Effector memory CD4-positive, alpha-beta T cell (primary cell): ENCODE data around the gene CRTC3.
"Not testable (repeated sequence)": the region's sequence is repeated elsewhere in the genome, so short reads cannot be mapped to it uniquely, and the experiment has no call there.

Source experiments
- DNase-seq, 3 donors: peaks; one replicate each; pipeline ENCODE4 v3.0.0-alpha.2; 2020
- H3K27ac ChIP-seq: 2 replicates; pipeline ENCODE4 v1.7.0; 2013; ENCODE audit warnings: mild to moderate bottlenecking, low read length, moderate library complexity; ENCODE audit not compliant: insufficient read depth, poor library complexity, severe bottlenecking
- H3K27me3 ChIP-seq: replicated peaks from 2 replicates; pipeline ENCODE4 v1.7.0; 2013; ENCODE audit warnings: mild to moderate bottlenecking, low read length; ENCODE audit not compliant: insufficient read depth, control insufficient read depth, poor library complexity, severe bottlenecking
- H3K36me3 ChIP-seq: 2 replicates; pipeline ENCODE4 v1.7.0; 2013; ENCODE audit warnings: mild to moderate bottlenecking, low read length, moderate library complexity; ENCODE audit not compliant: control insufficient read depth, insufficient read depth
- H3K4me1 ChIP-seq: 2 replicates; pipeline ENCODE4 v1.7.0; 2013; ENCODE audit warnings: low read length, mild to moderate bottlenecking; ENCODE audit not compliant: control insufficient read depth, insufficient read depth, poor library complexity, severe bottlenecking
- H3K4me3 ChIP-seq: 2 replicates; pipeline ENCODE4 v1.7.0; 2013; ENCODE audit warnings: low read length, low read depth, mild to moderate bottlenecking; ENCODE audit not compliant: insufficient read depth, poor library complexity, severe bottlenecking
- H3K9me3 ChIP-seq: 2 replicates; pipeline ENCODE4 v1.7.0; 2013; ENCODE audit warnings: mild to moderate bottlenecking, low read length, moderate library complexity; ENCODE audit not compliant: control insufficient read depth

CRTC3 gene

GRCh38 chr15:90633360-90633759 is 103.6 kb downstream of the CRTC3 start:
- H3K9me3 ChIP-seq: no peaks in the 10 kb centered on the region
- peaks cover 60% of the 10 kb centered on the region for H3K36me3 ChIP-seq
- no peak overlapping the region for H3K27ac ChIP-seq
- DNase-seq: no peak
- no peak overlapping the region for H3K4me3 ChIP-seq
- no peaks in the 10 kb centered on the region for H3K27me3 ChIP-seq
- no peaks in the 10 kb centered on the region for H3K4me1 ChIP-seq

GRCh38 chr15:90636993-90637392 is 107.3 kb downstream of the CRTC3 start:
- H3K4me1 ChIP-seq, DNase-seq, H3K27ac ChIP-seq, H3K9me3 ChIP-seq, H3K4me3 ChIP-seq, H3K27me3 ChIP-seq: not testable (repeated sequence)
- peaks cover 54% of the 10 kb centered on the region for H3K36me3 ChIP-seq

GRCh38 chr15:90637693-90638092 is 108.0 kb downstream of the CRTC3 start:
- H3K36me3 ChIP-seq: peaks cover 54% of the 10 kb centered on the region
- no peaks in the 10 kb centered on the region for H3K9me3 ChIP-seq
- no peak overlapping the region for H3K27ac ChIP-seq
- no peaks in the 10 kb centered on the region for H3K4me1 ChIP-seq
- no peak overlapping the region for H3K4me3 ChIP-seq
- DNase-seq: no peak
- no peaks in the 10 kb centered on the region for H3K27me3 ChIP-seq

GRCh38 chr15:90638201-90638691 is 108.5 kb downstream of the CRTC3 start:
- DNase-seq: no peak
- no peak overlapping the region for H3K27ac ChIP-seq
- no peaks in the 10 kb centered on the region for H3K4me1 ChIP-seq
- H3K36me3 ChIP-seq: peaks cover 55% of the 10 kb centered on the region
- no peaks in the 10 kb centered on the region for H3K27me3 ChIP-seq
- no peak overlapping the region for H3K4me3 ChIP-seq
- no peaks in the 10 kb centered on the region for H3K9me3 ChIP-seq

- H3K4me3 ChIP-seq: no peak overlapping the region
- H3K36me3 ChIP-seq: peaks cover 56% of the 10 kb centered on the region
- no peaks in the 10 kb centered on the region for H3K4me1 ChIP-seq
- no peak for DNase-seq
- H3K27me3 ChIP-seq: no peaks in the 10 kb centered on the region
- H3K27ac ChIP-seq: no peak overlapping the region
- H3K9me3 ChIP-seq: no peaks in the 10 kb centered on the region
These were observed 109.2 kb downstream of the CRTC3 start for GRCh38 chr15:90638963-90639362.

GRCh38 chr15:90640862-90641261 is 111.1 kb downstream of the CRTC3 start:
- no peaks in the 10 kb centered on the region for H3K4me1 ChIP-seq
- no peak overlapping the region for H3K27ac ChIP-seq
- no peak overlapping the region for H3K4me3 ChIP-seq
- H3K9me3 ChIP-seq: no peaks in the 10 kb centered on the region
- peaks cover 47% of the 10 kb centered on the region for H3K36me3 ChIP-seq
- DNase-seq: no peak
- no peaks in the 10 kb centered on the region for H3K27me3 ChIP-seq

- peaks cover 47% of the 10 kb centered on the region for H3K36me3 ChIP-seq
- no peaks in the 10 kb centered on the region for H3K27me3 ChIP-seq
- H3K9me3 ChIP-seq: no peaks in the 10 kb centered on the region
- H3K4me1 ChIP-seq: no peaks in the 10 kb centered on the region
- no peak overlapping the region for H3K27ac ChIP-seq
- H3K4me3 ChIP-seq: no peak overlapping the region
- DNase-seq: no peak
These were observed 112.1 kb downstream of the CRTC3 start for GRCh38 chr15:90641581-90642463.

GRCh38 chr15:90642464-90643300 is 113.0 kb downstream of the CRTC3 start:
- DNase-seq: no peak
- Histone ChIP-seq H3K36me3 (peaks cover 47% of the 10 kb centered on the region), H3K4me3 (no peak overlapping the region), H3K27ac (no peak overlapping the region), H3K9me3 (no peaks in the 10 kb centered on the region), H3K4me1 (peaks cover 2% of the 10 kb centered on the region), H3K27me3 (no peaks in the 10 kb centered on the region)

- Histone ChIP-seq H3K4me3 (no peak overlapping the region), H3K4me1 (peaks cover 6% of the 10 kb centered on the region), H3K9me3 (no peaks in the 10 kb centered on the region), H3K27ac (no peak overlapping the region), H3K36me3 (peaks cover 47% of the 10 kb centered on the region), H3K27me3 (no peaks in the 10 kb centered on the region)
- DNase-seq: no peak
These were observed 113.5 kb downstream of the CRTC3 start for GRCh38 chr15:90643301-90643632.

GRCh38 chr15:90644526-90644925 is 114.8 kb downstream of the CRTC3 start:
- Histone ChIP-seq H3K9me3 (no peaks in the 10 kb centered on the region), H3K4me1 (peaks cover 12% of the 10 kb centered on the region), H3K27me3 (no peaks in the 10 kb centered on the region), H3K4me3 (no peak overlapping the region), H3K36me3 (peaks cover 39% of the 10 kb centered on the region), H3K27ac (no peak overlapping the region)
- DNase-seq: no peak
